RWPE1 (cell line): Measurements from ENCODE around the gene AMIGO1.

Experiments used
- CTCF ChIA-PET: fragments of 350-600 bp; sonication (Branson Sonifier 250); formaldehyde crosslinking; extraction: SDS; loops from one replicate; lab custom pipeline; 2021; lab: Yijun Ruan, JAX
- POLR2A ChIA-PET: fragments of 400-600 bp; formaldehyde crosslinking; extraction: SDS; loops from one replicate; lab custom pipeline; 2020; ENCODE audit warnings: antibody characterized with exemption; ENCODE audit not compliant: low non-redundant PET; lab: Yijun Ruan, JAX
- DNase-seq: peaks from one replicate; pipeline ENCODE4 v3.0.0; 2012; ENCODE audit warnings: low spot score
- H3K27ac ChIP-seq: fragments of 450-650 bp; 2 replicates; pipeline ENCODE4 v1.5.1; 2017
- CTCF ChIP-seq: fragments of 450-650 bp; conservative IDR thresholded peaks from 2 replicates; pipeline ENCODE4 v1.5.1; 2017; ENCODE audit warnings: low read depth, mild to moderate bottlenecking

The AMIGO1 gene

GRCh38 chr1:109508001-109508872 lies 1.3 kb downstream of the AMIGO1 start:
- ChIA-PET CTCF (interaction anchor here (0.6 to 6.9 kb wide), 3 partner anchors 14 to 52 kb away, joined by 3 to 41 read pairs (median 3); no protein-coding TSS in a partner anchor), POLR2A (no interaction called here)
- no peak for TF ChIP-seq CTCF
- no peak for DNase-seq
- H3K27ac ChIP-seq: no peak overlapping the region

GRCh38 chr1:109504974-109505373 lies 4.6 kb downstream of the AMIGO1 start:
- ChIA-PET POLR2A (no interaction called here), CTCF (interaction anchor here (0.6 to 6.9 kb wide), 3 partner anchors 12 to 27 kb away, joined by 3 to 41 read pairs (median 3); no protein-coding TSS in a partner anchor)
- no peak overlapping the region for H3K27ac ChIP-seq
- TF ChIP-seq CTCF: no peak
- DNase-seq: no peak

- DNase-seq: no peak
- CTCF ChIA-PET: interaction anchor here (0.6 to 6.9 kb wide), 2 partner anchors 28 to 110 kb away, joined by 4 to 41 read pairs; no protein-coding TSS in a partner anchor
- POLR2A ChIA-PET: no interaction called here
- H3K27ac ChIP-seq: no peak overlapping the region
- no peak for TF ChIP-seq CTCF
Observed at GRCh38 chr1:109503935-109504334, 5.6 kb downstream of the AMIGO1 start.

- ChIA-PET POLR2A (no interaction called here), CTCF (interaction anchor here (0.7 kb wide), 1 partner anchor 31 kb away, joined by 3 read pairs; no protein-coding TSS in a partner anchor)
- DNase-seq: no peak
- TF ChIP-seq CTCF: no peak
- no peak overlapping the region for H3K27ac ChIP-seq
Observed at GRCh38 chr1:109502364-109502851, 7.1 kb downstream of the AMIGO1 start.

GRCh38 chr1:109501644-109502363 lies 7.7 kb downstream of the AMIGO1 start:
- CTCF ChIA-PET: interaction anchor here (0.7 kb wide), 1 partner anchor 31 kb away, joined by 3 read pairs; no protein-coding TSS in a partner anchor
- no peak overlapping the region for H3K27ac ChIP-seq
- no peak for TF ChIP-seq CTCF
- DNase-seq: no peak
- POLR2A ChIA-PET: no interaction called here

GRCh38 chr1:109500941-109501381 lies 8.6 kb downstream of the AMIGO1 start:
- H3K27ac ChIP-seq: no peak overlapping the region
- TF ChIP-seq CTCF: no peak
- POLR2A ChIA-PET: no interaction called here
- CTCF ChIA-PET: interaction anchor here (0.5 to 4.7 kb wide), 2 partner anchors 31 to 432 kb away, joined by 3 to 53 read pairs; no protein-coding TSS in a partner anchor
- no peak for DNase-seq
